Body of pancreas (tissue), 4 donors: Measurements from ENCODE around the gene CCT7. TPM values are rescaled to one million over a fixed set of nuclear protein-coding genes. Genes with fewer than 3 reads are reported as not detected.
A peak's percentile ranks its signal among the peaks of the same experiment; 100 is the strongest.

Source experiments
- ATAC-seq: fragments of 150-250 bp; one replicate; pipeline ENCODE4 v1.9.1; 2016
- DNase-seq, 4 donors: peaks; one replicate each; pipeline ENCODE4 v3.0.0-alpha.2; 2019
- H3K27ac ChIP-seq, 4 donors: fragments of 200-600 bp; sonication (generic); 1 replicate in 3 of 4; 2 replicates in 1 of 4; pipeline versions ENCODE4 v1.5.1 to v1.6.1; 2016 to 2019; ENCODE audit warnings: mild to moderate bottlenecking in 1 of 4, mixed read lengths in 1 of 4, moderate library complexity in 1 of 4
- H3K27me3 ChIP-seq, 2 donors: fragments of 200-600 bp; sonication (generic); one replicate each; pipeline ENCODE4 v1.6.0; 2016; ENCODE audit warnings: mild to moderate bottlenecking in 1 of 2
- H3K36me3 ChIP-seq, 2 donors: fragments of 200-600 bp; sonication (generic); replicated peaks in 1 of 2; 2 replicates each; pipeline ENCODE4 v1.5.1; 2016; ENCODE audit warnings: low read depth in 2 of 2; ENCODE audit not compliant: insufficient read depth in 1 of 2
- H3K4me1 ChIP-seq: fragments of 200-600 bp; sonication (generic); one replicate; pipeline ENCODE4 v1.6.0; 2016
- H3K4me3 ChIP-seq, 2 donors: fragments of 200-600 bp; sonication (generic); 1 replicate in 1 of 2; 2 replicates in 1 of 2; pipeline ENCODE4 v1.5.1; 2016 to 2019
- H3K9me3 ChIP-seq, 3 donors: fragments of 200-600 bp; sonication (generic); 1 replicate in 2 of 3; 2 replicates in 1 of 3; pipeline ENCODE4 v1.5.1; 2016
- CTCF ChIP-seq, 7 experiments: fragments of 450-650 bp in 4 of 7; fragments of 200-600 bp in 3 of 7; sonication (generic) in 3 of 7; IDR thresholded peaks; one replicate each; pipeline ENCODE4 v1.5.1; 2016 to 2019; ENCODE audit warnings: antibody characterized with exemption in 7 of 7
- POLR2A ChIP-seq, 3 donors: fragments of 450-650 bp; IDR thresholded peaks; one replicate each; pipeline ENCODE4 v1.6.1; 2016; ENCODE audit warnings: antibody characterized with exemption in 3 of 3, mild to moderate bottlenecking in 2 of 3
- WGBS, 2 donors: methylation state at CpG; one replicate each; pipeline ENCODE4 v1.1.5; 2017; 5-methylcytosine and 5-hydroxymethylcytosine counted together
- intact Hi-C: fragments of 100-400 bp; cut with DNase I; formaldehyde crosslinking; loops from one replicate; pipeline ENCODE4 v1.15.1; 2023
- total RNA-seq, 2 donors: library from RNA; depleted of rRNA; stranded (reverse); fragments of >200 nt; gene quantifications; one replicate each; pipeline ENCODE4 v1.1.0, GENCODE V29; 2016

Gene CCT7
- total RNA-seq, 2 donors from 2014 or later, result 88.7 to 92.3 TPM

GRCh38 chr2:73291461-73292315, 57.6 kb downstream of the CCT7 start:
- no peak for DNase-seq
- H3K4me1 ChIP-seq, result peaks cover 28% of the 10 kb centered on the region
- no peak for ATAC-seq
- H3K4me3 ChIP-seq, result no peak overlapping the region
- peaks cover 0 to 31% of the 10 kb centered on the region in 2 donors for H3K27me3 ChIP-seq
- intact Hi-C loops, result no loop called here
- 0 to 3% methylated on average over 11 to 77 of the region's 82 CpGs for WGBS, 2 donors
- TF ChIP-seq CTCF (IDR thresholded peaks at IDR 0.05), result no peak
- no peak overlapping the region for H3K27ac ChIP-seq
- no peaks in the 10 kb centered on the region for H3K9me3 ChIP-seq
- no peaks in the 10 kb centered on the region for H3K36me3 ChIP-seq

GRCh38 chr2:73292316-73292905, 58.3 kb downstream of the CCT7 start:
- DNase-seq, result no peak
- ATAC-seq, result no peak
- no peaks in the 10 kb centered on the region for H3K9me3 ChIP-seq
- H3K36me3 ChIP-seq, result no peaks in the 10 kb centered on the region
- peaks cover 0 to 31% of the 10 kb centered on the region in 2 donors for H3K27me3 ChIP-seq
- no peak overlapping the region for H3K4me3 ChIP-seq
- TF ChIP-seq CTCF (IDR thresholded peaks at IDR 0.05), result no peak
- no peak for TF ChIP-seq POLR2A (IDR thresholded peaks at IDR 0.05)
- no peak overlapping the region for H3K27ac ChIP-seq
- intact Hi-C loops, result no loop called here
- peaks cover 28% of the 10 kb centered on the region for H3K4me1 ChIP-seq
- 3 to 4% methylated on average over 19 to 38 of the region's 38 CpGs for WGBS, 2 donors

GRCh38 chr2:73292906-73293533, 58.9 kb downstream of the CCT7 start:
- Histone ChIP-seq H3K27me3 (peaks cover 0 to 31% of the 10 kb centered on the region in 2 donors), H3K9me3 (no peaks in the 10 kb centered on the region), H3K4me1 (peaks cover 28% of the 10 kb centered on the region), H3K27ac (no peak overlapping the region), H3K36me3 (no peaks in the 10 kb centered on the region), H3K4me3 (peak overlapping the region in 1 of 2 donors; percentile 17)
- no peak for DNase-seq
- WGBS, 2 donors, result 0 to 4% methylated on average over 14 to 55 of the region's 64 CpGs
- no peak for ATAC-seq
- TF ChIP-seq POLR2A (IDR thresholded peaks at IDR 0.05), result no peak
- TF ChIP-seq CTCF (IDR thresholded peaks at IDR 0.05), result no peak
- intact Hi-C loops, result no loop called here

GRCh38 chr2:73293534-73294171, 59.5 kb downstream of the CCT7 start, which contains the start of gene EGR4:
EGR4 (minus strand) TSS chr2:73293548; CDS start chr2:73293317, 231 bp downstream.
- Histone ChIP-seq H3K36me3 (no peaks in the 10 kb centered on the region), H3K27ac (no peak within 1 kb of the TSS), H3K4me3 (peak within 1 kb of the TSS in 1 of 2 donors; percentile 17), H3K9me3 (no peaks in the 10 kb centered on the region), H3K27me3 (peaks cover 0 to 31% of the 10 kb centered on the region in 2 donors), H3K4me1 (peaks cover 28% of the 10 kb centered on the region)
- TF ChIP-seq CTCF (IDR thresholded peaks at IDR 0.05), result no peak
- TF ChIP-seq POLR2A (IDR thresholded peaks at IDR 0.05), result peak in 2 of 3 donors; percentile 9 to 34
- peak; percentile 61 for ATAC-seq
- intact Hi-C loops, result no loop called here
- DNase-seq, result peak; percentile 40 to 71 (median 56)
- WGBS, 2 donors, result 1 to 8% methylated on average over 4 to 45 of the region's 45 CpGs
